Mesenteric fat pad (tissue), 1 donor: ENCODE data around the gene PDSS2. TPM values are rescaled to one million over a fixed set of nuclear protein-coding genes. Genes with fewer than 3 reads are reported as not detected.

Source experiments
- DNase-seq: peaks from one replicate; pipeline ENCODE4 v3.0.0-alpha.2; 2020; ENCODE audit warnings: low spot score
- total RNA-seq: library from RNA; stranded (reverse); fragmentation: NEBNext Ultra II Directional; extraction: Animal tissue kit (Norgen Biotek cat#: 25700); gene quantifications from one replicate; pipeline ENCODE4 v1.2.1, GENCODE V29; 2021
- donor health status: DM: yes; HTN: yes; CAD: no.

Gene PDSS2
- total RNA-seq, 1 donor from 2014 or later: 11.5 TPM

DNA sequence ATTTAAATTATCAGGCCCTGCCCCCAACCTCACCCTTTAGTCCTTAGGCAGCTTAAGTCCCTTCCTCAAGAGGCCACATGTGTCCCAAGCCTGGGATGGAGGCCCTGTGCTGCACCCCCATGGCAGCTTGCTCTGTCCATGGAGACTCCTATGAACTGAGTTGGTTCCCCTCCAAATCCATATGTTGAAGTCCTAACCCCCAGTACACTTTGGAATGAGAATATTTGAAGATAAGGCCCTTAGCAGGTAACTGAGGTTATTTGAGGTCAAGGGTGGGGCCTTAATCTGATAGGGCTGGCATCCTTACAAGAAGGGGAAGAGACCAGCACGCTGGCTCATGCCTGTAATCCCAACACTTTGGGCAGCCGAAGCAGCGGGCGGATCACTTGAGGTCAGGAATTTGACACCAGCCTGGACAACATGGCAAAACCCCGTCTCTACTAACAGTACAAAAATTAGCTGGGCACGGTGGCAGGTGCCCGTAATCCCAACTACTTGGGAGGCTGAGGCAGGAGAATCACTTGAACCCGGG, 337.3 kb downstream of the PDSS2 start:
- peak; percentile 33 for DNase-seq

DNA sequence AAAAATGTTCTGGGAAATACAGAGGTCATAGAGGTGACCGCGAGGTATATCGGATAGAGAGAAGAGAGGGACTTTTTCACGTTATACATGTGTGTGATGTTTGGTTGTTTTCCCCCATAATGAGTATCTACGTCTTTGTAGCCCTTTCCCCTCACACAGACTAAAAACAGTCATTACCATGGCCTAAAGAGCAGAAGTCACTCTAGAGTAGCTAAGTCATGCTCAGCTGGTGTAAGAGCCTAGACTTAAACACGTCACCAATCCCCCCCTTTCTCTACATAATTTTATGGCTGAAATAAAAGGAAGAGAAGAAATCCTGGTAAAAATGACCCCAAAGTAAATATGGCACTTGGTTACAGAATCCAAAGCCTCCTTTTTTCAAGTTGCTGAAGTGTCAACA, 338.1 kb downstream of the PDSS2 start:
- DNase-seq: no peak

DNA sequence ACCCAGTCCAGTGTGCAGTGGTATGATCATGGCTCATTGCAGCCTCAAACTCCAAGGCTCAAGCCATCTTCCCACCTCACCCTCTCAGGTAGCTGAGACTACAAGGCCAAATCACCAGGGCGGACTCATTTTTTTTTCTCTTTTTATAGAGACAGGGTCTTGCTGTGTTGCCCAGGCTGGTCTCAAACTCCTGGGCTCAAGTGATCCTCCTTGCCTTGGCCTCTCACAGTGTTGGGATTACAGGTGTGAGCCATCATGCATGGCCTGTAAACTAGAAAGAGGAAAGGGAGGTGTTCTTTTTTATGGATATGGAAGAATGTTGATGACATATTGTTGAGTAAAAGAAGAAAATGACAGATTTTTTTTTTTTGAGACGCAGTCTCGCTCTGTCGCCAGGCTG, 339.0 kb downstream of the PDSS2 start:
- DNase-seq: peak; percentile 16

DNA sequence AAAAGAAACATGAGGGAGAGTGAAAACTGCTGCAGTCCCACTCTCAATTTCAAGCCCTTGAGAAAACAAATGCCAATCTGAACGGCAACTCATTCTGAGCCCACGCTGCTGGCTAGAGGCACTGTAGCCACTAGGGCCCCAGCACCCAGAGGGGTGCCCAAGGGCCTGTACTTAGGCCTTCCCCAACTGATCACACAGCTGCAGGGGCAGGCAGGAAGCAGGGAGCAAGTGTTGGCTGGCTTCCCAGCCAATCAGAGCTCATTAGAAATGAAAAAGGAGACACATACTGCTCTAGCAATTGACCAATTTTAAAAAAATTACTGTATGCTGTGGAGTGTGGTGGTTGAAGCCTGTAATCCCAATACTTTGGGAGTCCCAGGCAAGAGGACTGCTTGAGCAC, 340.4 kb downstream of the PDSS2 start:
- no peak for DNase-seq

DNA sequence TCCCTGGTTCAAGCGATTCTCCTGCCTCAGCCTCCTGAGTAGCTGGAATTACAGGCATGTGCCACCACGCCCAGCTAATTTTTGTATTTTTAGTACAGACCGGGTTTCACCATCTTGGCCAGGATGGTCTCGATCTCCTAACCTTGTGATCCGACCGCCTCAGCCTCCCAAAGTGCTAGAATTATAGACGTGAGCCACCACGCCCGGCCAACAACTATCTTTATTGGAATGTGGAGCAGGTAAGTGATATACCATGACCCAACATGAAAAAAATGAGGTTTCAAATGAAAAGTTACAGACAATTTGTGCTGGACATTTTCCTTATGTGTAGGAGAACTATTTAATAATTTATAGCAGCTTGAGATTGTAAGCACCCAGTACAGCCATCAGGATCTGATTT, 340.8 kb downstream of the PDSS2 start:
- DNase-seq: peak; percentile 28

DNA sequence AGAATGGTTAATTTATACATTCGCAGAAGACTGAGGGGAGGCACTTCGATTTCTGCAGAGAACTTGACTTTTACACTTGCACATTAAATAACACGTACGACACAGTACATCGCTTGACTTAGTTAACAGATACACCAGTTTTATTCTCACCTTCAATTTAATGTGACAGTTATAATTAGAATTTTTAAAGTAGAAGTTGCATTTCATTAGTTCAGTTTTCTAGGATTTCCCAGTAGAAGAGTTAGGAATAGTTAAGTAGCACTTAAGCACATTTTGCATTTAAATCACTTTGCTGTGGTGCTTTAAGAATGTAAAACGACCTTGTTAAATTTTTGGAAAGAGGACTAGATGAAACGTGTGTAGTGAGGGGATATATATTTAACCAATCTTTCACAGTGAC, 342.4 kb downstream of the PDSS2 start:
- no peak for DNase-seq

DNA sequence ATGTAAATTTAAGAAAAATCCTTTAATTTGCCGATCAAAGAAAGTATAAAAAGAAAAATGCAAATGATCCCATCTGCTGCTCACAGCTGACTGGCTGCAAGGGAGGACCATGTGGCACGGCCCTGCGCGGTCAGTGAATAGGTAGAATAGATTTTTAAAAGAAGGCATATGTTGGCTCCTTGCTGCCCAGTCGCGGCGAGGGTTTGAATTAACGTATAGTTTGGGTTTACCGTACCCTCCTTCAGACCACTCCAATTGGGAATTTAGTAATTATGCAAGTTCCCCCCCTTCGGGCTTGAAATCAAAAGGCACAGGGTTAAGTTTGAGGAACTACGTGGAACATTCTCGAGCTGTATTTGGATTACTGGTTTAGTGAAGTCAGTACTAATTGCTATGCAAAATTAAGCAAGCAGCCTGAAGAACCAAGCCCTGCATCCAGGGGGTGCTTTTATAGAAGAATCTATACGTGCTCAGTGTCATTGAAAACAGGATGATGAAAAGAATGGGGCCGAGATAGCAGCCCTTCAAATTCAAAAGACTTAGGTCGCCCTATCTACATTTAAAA, 343.0 kb downstream of the PDSS2 start:
- DNase-seq: peak; percentile 62

DNA sequence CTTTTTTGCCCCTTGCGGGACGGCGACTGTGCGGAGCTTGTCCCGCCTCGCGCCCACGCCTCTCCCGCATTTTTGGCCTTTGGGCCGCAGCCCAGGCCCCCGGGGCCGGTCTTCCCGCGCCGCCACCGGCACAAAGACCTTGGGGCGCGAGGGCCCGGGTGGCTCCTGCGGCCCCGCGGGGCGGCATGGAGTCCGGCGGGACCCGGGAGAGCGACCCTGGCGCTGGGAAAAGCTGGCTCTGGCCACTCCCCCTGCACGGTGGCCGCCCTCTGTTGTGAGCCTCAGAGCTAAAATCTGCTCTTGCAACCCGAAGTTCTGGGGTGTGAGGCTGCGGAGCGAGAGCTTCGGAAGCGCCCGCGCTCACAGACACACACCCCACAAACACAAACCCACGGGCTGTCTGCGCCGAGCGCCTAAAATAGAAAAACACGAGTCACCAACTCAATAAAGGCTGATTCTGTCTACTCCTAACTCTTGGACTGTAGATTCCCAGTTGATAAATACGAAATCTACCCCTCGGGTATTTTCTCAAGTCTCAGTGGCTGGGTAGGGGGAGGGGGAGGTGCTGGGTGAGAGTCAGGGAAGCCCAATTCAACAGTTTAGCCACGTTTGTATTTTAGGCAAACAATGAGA, 343.6 kb downstream of the PDSS2 start:
- DNase-seq: peak; percentile 88

DNA sequence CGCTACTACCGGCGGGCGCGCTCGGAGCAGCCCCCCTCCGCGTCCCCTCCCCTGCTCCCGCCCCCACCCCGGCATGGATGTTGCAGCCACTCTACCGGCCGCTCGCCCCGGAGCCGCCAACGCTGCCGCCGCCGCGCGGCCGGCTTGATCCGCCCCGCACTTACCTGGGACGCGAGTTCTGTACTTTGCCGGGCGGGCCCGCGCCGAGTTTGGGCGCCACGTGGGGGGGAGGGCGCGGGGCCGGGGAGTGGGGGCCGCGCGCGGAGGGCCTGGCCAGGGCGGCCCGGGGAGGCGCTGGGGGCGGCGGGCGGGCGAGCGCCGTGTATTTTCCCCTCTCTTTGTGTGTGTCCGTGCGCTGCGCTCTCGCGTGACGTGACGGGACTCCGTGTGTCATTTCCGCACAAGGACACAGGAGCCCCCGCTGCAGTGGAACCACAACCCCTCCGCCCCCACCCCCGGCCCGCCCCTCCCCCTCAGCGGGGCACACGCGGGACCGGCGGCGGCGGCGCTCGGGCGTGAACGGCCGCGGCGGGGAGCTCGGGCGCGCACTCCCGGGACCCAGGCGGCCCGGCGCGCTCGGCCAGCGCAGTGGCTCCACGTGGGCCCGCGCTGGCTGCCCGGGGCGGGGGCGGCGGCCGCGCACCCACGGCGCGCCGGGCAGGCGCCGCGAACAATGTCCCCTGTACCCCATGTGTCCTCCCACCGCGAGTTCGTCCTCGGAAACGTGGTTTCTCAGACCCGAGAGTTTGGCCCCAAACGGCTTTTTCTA, 344.3 kb downstream of the PDSS2 start, which contains the start of gene BEND3:
Gene BEND3 (minus strand): TSS at position 590 of the 769 bp plus-strand sequence. CDS start 16,230 bp downstream, outside the sequence.
- peak; percentile 84 for DNase-seq

DNA sequence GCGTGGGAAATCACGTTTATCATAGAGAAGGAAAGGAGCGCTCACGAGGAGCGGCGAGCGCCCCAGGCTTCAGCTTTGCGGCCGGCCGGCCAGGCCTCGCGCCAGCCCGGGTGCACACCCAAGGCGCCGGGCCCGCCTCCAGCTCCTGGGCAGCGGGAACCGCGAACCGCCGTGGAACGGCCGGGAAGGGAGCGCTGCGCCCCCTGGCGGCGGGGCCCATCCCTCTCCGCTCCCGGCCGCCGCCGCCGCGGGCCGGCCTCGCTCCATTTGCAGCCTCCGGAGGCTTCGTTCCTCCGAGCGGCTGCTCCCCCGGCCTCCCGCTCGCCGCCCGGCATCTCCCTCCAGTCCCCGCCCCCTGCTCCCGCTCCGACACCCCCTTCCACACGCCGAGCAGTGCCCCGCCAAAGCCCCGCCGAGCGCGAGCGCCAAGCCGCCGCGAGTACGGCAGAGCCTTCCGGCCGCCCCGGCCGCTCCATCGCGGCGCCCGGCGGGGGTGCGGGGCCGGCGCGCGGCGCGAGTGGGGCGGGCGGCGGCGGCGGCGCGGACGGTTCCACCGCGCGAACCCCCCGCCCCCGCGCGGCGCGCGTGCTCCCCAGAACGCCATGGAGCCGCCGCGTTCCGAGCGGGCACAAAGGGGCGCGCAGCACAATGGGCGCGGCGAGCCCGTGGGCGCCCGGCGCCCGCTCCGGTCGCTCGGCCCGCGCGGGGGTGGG, 345.0 kb downstream of the PDSS2 start:
- DNase-seq: peak; percentile 95

DNA sequence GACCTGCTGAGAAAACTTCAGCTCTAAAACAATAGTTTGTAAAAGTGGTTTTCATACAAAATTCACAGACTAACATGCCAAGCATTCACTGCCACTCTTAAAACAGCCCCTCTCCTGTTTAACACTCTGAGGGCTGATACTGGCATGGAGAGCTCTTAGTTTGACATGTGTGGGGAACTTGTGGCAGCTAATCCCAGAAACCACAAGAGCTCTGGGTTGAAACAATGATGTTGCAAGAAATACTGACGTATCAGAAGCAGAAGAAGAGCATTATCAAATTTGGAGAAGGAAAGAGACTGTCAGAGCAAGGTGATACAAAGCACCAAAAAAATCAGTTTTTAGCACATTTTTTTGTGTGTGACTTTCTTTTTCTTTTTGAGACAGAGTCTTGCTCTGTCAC, 349.2 kb downstream of the PDSS2 start:
- no peak for DNase-seq

DNA sequence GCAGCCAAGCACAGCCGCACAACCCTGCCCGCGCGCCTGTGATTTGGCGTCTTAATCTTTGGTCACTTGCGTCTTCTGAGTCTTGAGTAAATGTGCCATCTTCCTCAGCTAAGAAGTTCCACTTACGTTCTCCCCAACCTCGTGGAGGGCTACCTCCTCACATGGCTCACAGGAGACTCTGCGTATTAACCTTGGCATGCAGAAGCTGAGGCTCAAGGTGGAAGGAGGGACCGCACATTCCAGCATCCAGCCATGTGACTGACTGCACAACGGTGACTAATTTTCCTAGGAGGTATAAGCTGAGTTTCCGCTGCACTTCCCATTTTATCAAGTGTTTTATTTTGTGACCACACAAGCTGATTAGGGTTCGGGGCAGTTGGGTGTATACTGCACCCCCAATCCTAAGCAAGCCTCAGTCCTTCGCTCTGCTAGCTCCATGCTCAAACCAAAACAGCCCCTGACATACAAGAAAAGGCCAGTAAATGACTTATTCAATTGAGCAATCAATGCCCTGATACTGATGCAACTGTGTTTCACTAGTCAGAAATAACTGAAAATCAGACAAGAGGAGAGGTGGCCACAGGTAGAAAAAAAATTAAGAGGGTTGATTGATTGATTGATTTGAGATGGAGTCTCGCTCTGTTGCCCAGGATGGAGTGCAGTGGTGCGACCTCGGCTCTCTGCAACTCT, 351.0 kb downstream of the PDSS2 start:
- peak; percentile 20 for DNase-seq

DNA sequence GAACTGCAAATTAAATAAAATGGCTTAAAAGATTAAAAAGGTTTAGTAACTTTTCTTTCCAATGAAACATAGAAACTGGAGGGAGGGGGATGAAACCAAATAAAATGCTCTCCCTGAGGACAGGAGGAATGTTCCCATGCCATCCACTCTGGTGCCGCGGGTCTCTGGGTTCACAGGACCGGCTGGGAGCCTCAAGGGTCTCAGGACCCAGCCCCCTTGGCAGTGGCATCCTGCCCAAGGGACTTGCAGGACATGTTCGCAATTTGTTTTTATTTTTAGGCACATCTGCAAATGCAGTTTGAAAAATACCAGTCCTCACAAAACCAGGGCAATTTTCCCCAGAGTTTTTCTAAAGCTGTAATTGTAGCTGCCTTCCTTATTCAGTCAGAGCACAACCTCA, 351.6 kb downstream of the PDSS2 start:
- peak; percentile 28 for DNase-seq

DNA sequence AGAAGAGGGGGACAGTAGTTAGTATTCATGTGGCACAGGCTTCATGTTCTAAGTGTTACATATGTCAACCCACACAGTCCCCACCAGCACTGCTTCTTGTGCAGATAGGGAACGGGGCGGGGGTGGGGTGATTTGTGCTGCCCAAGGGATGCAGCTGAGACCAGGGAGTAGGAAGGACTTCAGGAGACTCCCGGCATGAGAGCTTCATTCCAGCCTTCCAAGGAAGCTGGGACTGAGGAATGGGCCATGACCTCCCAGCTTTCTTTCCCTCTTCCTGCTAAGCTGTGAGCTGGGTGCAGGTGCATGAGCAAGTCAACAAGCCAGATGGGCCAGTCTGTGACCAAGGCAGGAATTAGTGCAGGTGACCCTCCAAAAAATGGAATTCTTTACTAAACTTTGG, 353.2 kb downstream of the PDSS2 start:
- peak; percentile 37 for DNase-seq

DNA sequence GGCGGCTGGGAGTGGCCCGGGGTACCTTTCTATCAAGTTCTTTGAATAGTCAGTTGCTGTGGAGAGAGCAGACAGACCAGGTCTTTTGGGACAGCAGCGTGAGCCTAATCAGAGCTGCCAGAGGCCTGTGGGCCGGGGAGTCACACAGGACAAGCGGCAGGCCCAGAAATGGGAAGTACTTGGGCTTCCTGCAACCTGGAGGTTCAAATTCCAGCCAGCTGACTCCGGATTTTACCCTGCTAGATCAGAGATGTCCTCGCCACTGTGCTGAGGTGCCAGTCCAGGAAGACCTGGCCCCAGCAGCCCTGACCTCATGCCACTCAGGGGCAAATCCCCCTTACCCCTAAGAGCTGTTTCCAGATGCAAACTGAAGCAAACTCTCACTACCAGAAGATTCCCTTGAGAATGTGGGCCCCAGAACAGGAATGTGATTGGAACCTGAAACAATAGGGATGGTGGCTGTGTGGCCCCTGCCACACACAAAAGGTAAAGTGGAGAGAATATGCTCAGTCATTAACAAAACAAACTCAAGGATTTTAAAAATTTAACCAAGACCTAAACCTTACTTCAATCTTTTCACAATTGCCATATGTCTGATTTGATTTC, 353.8 kb downstream of the PDSS2 start:
- peak; percentile 74 for DNase-seq

DNA sequence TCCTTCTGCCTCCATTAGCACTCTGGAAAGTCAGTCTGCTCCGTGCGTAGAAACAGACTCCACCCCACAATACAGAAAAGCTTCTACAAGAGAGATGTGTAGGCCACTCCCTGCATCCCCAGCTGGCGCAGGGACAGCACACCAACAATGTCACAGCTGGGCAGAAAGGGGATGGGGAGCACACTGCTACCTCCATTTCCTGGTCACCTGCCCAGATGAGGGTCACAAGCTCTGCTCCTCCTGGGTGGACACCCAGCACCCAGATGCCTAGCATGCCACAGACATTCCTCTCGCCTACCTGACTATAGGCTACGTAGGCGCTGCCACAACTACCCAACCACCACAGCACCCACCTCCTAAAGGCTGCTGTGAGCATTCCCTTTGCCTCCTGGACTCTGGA, 356.3 kb downstream of the PDSS2 start:
- peak; percentile 69 for DNase-seq
